Left lung (tissue), 10 donors: ENCODE data around the gene FAM135A. TPM values are rescaled to one million over a fixed set of nuclear protein-coding genes. Genes with fewer than 3 reads are reported as not detected.

Experiments
- ATAC-seq: fragments of 200-7000 bp; cut with Tn5 transposase; one replicate; pipeline ENCODE4 v1.9.1; 2020; ENCODE audit warnings: moderate library complexity
- DNase-seq, 4 donors: peaks; one replicate each; pipeline ENCODE4 v3.0.0-alpha.2; 2013 to 2020
- H3K27ac ChIP-seq, 2 donors: fragments of 200-600 bp; sonication (generic) in 1 of 2; one replicate each; pipeline versions ENCODE4 v1.5.0 to v1.8.0; 2020 to 2021
- H3K27me3 ChIP-seq, 2 donors: fragments of 200-600 bp; sonication (generic) in 1 of 2; one replicate each; pipeline versions ENCODE4 v1.5.0 to v1.8.0; 2020 to 2021
- H3K36me3 ChIP-seq, 2 donors: fragments of 200-600 bp; sonication (generic) in 1 of 2; one replicate each; pipeline versions ENCODE4 v1.5.0 to v1.8.0; 2020 to 2021
- H3K4me1 ChIP-seq, 2 donors: fragments of 200-600 bp; one replicate each; pipeline ENCODE4 v1.8.0; 2021
- H3K4me3 ChIP-seq, 2 donors: fragments of 200-600 bp; sonication (generic) in 1 of 2; one replicate each; pipeline versions ENCODE4 v1.5.0 to v1.8.0; 2020 to 2021; ENCODE audit warnings: mild to moderate bottlenecking in 1 of 2
- H3K9me3 ChIP-seq, 2 donors: fragments of 200-600 bp; sonication (generic) in 1 of 2; one replicate each; pipeline versions ENCODE4 v1.5.0 to v1.8.0; 2020 to 2021
- intact Hi-C, 2 donors: fragments of 100-400 bp; cut with DNase I; formaldehyde crosslinking; loops; one replicate each; pipeline versions ENCODE4 v1.11.2 to v1.14.2; 2022
- polyA plus RNA-seq, 6 donors: library from polyadenylated mRNA; unstranded; fragments of 120-200 nt; gene quantifications; one replicate each; pipeline ENCODE4 v1.2.1, GENCODE V29; 2013; ENCODE audit not compliant: insufficient read length in 6 of 6
- total RNA-seq, 2 donors: library from RNA; stranded (reverse); fragmentation: NEBNext Ultra II Directional; extraction: Animal tissue kit (Norgen Biotek cat#: 25700); gene quantifications; one replicate each; pipeline ENCODE4 v1.2.1, GENCODE V29; 2021
- TF ChIP-seq, protein P1 (sequence below), 2 donors: fragments of 200-600 bp; sonication (generic) in 1 of 2; IDR thresholded peaks; one replicate each; pipeline versions ENCODE4 v1.5.0 to v1.8.0; 2021; ENCODE audit warnings: antibody characterized with exemption in 2 of 2
- donor health status: DM: no; HTN: yes; CAD: no.
- donor health status: DM: no; HTN: no; CAD: no.

FAM135A gene
- total and polyA plus RNA-seq, 8 donors: 21.9 to 28.8 (median 25.8) TPM

DNA sequence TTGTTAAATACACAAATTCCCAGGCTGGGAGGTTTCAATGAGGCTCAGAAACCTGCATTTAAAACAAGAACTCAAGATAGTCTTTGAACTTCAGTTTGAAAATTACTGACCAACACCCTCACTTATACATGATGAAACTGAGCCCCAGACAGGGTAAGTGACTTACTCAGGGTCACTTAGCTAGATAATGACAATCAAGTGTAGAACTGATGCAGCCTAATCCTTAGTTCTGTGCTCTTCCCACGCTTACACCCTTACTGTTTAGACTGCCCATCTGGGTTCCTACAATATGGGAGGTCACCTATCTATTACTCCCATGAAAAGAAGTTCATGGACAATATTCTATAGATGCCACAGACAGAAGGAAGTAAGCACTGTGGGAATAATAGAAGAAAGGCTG lies 24.5 kb upstream of the FAM135A start:
- H3K4me1 ChIP-seq: no peaks in the 10 kb centered on the region
- DNase-seq (no peak), ATAC-seq (no peak)
- TF ChIP-seq, protein P1, sequence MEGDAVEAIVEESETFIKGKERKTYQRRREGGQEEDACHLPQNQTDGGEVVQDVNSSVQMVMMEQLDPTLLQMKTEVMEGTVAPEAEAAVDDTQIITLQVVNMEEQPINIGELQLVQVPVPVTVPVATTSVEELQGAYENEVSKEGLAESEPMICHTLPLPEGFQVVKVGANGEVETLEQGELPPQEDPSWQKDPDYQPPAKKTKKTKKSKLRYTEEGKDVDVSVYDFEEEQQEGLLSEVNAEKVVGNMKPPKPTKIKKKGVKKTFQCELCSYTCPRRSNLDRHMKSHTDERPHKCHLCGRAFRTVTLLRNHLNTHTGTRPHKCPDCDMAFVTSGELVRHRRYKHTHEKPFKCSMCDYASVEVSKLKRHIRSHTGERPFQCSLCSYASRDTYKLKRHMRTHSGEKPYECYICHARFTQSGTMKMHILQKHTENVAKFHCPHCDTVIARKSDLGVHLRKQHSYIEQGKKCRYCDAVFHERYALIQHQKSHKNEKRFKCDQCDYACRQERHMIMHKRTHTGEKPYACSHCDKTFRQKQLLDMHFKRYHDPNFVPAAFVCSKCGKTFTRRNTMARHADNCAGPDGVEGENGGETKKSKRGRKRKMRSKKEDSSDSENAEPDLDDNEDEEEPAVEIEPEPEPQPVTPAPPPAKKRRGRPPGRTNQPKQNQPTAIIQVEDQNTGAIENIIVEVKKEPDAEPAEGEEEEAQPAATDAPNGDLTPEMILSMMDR (IDR thresholded peaks at IDR 0.05): no peak
- no peak overlapping the region for H3K4me3 ChIP-seq
- no peaks in the 10 kb centered on the region for H3K9me3 ChIP-seq
- intact Hi-C loops: no loop called here
- no peaks in the 10 kb centered on the region for H3K36me3 ChIP-seq
- no peaks in the 10 kb centered on the region for H3K27me3 ChIP-seq
- no peak overlapping the region for H3K27ac ChIP-seq

DNA sequence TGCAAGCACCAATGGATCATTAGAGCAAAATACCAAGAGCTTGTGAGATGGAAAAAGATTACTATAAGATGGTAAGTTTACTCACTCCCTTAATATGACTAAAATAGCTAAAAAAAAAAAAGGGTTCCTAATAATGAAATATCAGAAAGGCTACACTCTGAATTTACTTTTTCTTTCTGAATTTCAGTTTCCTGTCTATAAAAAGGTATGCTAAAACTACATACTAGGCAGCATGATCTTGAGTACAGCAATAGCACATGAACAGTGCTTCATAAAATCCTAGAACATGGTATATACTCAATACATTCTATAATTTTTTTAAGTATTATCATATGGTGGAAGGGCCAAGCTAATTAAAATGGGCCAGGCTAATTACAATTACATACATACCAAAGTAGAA lies 24.0 kb upstream of the FAM135A start:
- TF ChIP-seq, protein P1 (IDR thresholded peaks at IDR 0.05): no peak
- H3K4me1 ChIP-seq: no peaks in the 10 kb centered on the region
- ATAC-seq (no peak), DNase-seq (no peak)
- H3K36me3 ChIP-seq: no peaks in the 10 kb centered on the region
- no peaks in the 10 kb centered on the region for H3K27me3 ChIP-seq
- intact Hi-C loops: no loop called here
- H3K27ac ChIP-seq: no peak overlapping the region
- no peaks in the 10 kb centered on the region for H3K9me3 ChIP-seq
- H3K4me3 ChIP-seq: no peak overlapping the region

DNA sequence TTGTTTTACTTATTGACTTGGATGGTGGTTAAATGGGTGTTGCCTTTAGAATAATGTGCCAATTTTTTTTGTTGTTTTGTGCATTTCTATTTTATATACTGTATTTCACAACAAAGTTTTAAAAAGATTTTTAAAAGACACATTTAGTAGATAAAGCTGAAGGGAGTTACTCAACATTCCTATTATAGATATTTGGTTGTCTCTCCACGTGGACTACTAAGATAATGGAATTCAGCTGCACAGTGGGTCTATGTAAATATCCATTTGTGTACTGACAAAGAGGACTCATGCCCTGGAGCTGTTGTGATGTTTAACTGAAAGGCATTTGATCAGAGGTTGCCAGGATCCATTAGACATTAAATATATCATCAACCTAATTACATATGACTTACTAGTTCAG lies 23.2 kb upstream of the FAM135A start:
- ATAC-seq (no peak), DNase-seq (no peak)
- H3K4me1 ChIP-seq: peaks cover 0 to 2% of the 10 kb centered on the region in 2 donors
- no peaks in the 10 kb centered on the region for H3K9me3 ChIP-seq
- TF ChIP-seq, protein P1 (IDR thresholded peaks at IDR 0.05): no peak
- H3K4me3 ChIP-seq: no peak overlapping the region
- H3K27me3 ChIP-seq: no peaks in the 10 kb centered on the region
- intact Hi-C loops: no loop called here
- no peak overlapping the region for H3K27ac ChIP-seq
- H3K36me3 ChIP-seq: no peaks in the 10 kb centered on the region

DNA sequence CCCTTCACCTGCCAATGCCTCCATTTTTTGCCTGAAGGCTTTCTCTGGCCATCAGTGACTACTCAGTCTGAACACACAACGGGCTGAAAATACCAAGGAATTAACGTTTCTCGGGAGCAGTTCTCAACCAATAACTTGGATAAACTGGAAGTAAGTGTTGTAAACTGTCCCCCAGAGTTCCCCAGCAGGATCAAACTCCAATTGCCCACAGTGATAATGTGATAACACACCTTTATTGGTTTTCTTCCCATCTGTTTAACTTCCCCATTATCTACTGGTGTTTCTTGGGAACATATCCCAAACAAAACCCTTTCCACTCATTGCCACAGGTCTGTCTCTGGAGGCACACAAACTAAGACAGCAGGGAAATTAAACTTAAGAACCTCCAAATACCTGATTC lies 21.8 kb upstream of the FAM135A start:
- H3K4me3 ChIP-seq: no peak overlapping the region
- ATAC-seq (no peak), DNase-seq (no peak)
- peaks cover 1 to 5% of the 10 kb centered on the region in 2 donors for H3K4me1 ChIP-seq
- no peak overlapping the region for H3K27ac ChIP-seq
- H3K9me3 ChIP-seq: no peaks in the 10 kb centered on the region
- H3K36me3 ChIP-seq: no peaks in the 10 kb centered on the region
- H3K27me3 ChIP-seq: no peaks in the 10 kb centered on the region
- intact Hi-C loops: no loop called here
- TF ChIP-seq, protein P1 (IDR thresholded peaks at IDR 0.05): no peak

DNA sequence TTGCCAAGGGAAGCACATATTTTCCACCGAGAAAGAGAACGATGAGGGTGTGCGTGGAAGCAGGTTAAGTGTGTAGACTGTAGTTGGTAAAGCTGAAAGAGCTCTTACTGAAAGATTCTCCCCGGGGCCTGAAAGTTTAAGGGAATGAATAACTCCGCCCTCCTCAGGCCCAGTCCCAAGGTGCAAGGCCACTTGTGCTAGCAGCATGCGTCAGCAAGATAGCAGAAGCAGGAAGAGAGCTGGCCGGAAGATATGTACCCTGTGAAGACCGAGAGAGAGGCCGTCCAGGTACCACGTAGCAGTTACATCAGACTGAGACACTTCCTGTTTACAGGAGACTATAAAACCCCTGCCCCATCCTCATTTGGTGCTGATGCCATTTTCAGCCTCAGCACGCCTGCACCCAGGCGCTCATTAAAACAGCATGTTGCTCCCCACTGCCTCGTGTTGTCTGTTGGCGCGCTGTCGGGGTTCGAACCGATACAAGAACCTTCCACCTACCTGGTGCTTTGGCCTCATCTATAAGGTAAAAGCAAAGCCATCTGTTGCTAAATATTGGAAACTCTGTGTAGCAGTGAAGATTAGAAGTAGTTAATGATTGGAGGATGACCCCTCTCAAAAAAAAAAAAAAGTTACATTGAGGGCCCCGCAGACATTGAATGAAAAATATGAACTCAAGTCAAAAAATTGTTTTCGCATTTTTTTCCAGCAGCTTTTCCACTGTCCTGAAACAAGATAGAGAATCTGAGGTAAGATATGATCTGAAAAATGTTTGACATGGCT lies 18.6 kb upstream of the FAM135A start:
- Histone ChIP-seq H3K36me3 (no peaks in the 10 kb centered on the region), H3K27me3 (peaks cover 0 to 5% of the 10 kb centered on the region in 2 donors), H3K27ac (no peak overlapping the region), H3K4me3 (no peak overlapping the region), H3K4me1 (peaks cover 8 to 11% of the 10 kb centered on the region in 2 donors), H3K9me3 (no peaks in the 10 kb centered on the region)
- intact Hi-C loops: no loop called here
- ATAC-seq (peak; percentile 47), DNase-seq (peak in 2 of 4 donors; percentile 45 to 62)
- TF ChIP-seq, protein P1 (IDR thresholded peaks at IDR 0.05): no peak
